Keratinocyte (primary cell): ENCODE results near the gene SMAD6. TPM values are rescaled to one million over a fixed set of nuclear protein-coding genes. Genes with fewer than 3 reads are reported as not detected.

ENCODE experiments used
- DNase-seq: peaks from one replicate; pipeline ENCODE4 v3.0.0-alpha.2; 2011; ENCODE audit warnings: low read depth, missing footprints, low spot score
- FAIRE-seq: peaks from 2 replicates; lab custom pipeline; 2011; peaks lifted over from hg19 to GRCh38; lab: Jason Lieb, UNC
- H2AFZ ChIP-seq: 2 replicates; pipeline ENCODE4 v1.6.0; 2012; ENCODE audit warnings: low read length, control low read depth, inconsistent platforms; ENCODE audit not compliant: control insufficient read depth
- H3K27ac ChIP-seq: 2 replicates; pipeline ENCODE4 v1.5.1; 2011; ENCODE audit warnings: low read length; ENCODE audit not compliant: control insufficient read depth, insufficient read depth
- H3K27me3 ChIP-seq: 3 replicates; pipeline ENCODE4 v1.6.0; 2011; ENCODE audit warnings: low read length; ENCODE audit not compliant: control insufficient read depth, insufficient read depth; ENCODE audit errors: extremely low read depth
- H3K36me3 ChIP-seq, 2 experiments: 2 replicates in 1 of 2; 3 replicates in 1 of 2; pipeline ENCODE4 v1.5.1; 2011; ENCODE audit warnings: low read length in 2 of 2, mild to moderate bottlenecking in 1 of 2; ENCODE audit not compliant: control insufficient read depth in 2 of 2, insufficient read depth in 2 of 2; ENCODE audit errors: extremely low read depth in 1 of 2
- H3K4me1 ChIP-seq: 3 replicates; pipeline ENCODE4 v1.5.1; 2011; ENCODE audit warnings: low read length; ENCODE audit not compliant: control insufficient read depth, insufficient read depth; ENCODE audit errors: extremely low read depth
- H3K4me2 ChIP-seq: 3 replicates; pipeline ENCODE4 v1.6.0; 2011; ENCODE audit warnings: low read depth, low read length; ENCODE audit not compliant: control insufficient read depth, insufficient read depth; ENCODE audit errors: extremely low read depth
- H3K4me3 ChIP-seq, 3 experiments: fragments of 200-600 bp in 1 of 3; sonication (generic) in 1 of 3; 2 replicates in 2 of 3; 3 replicates in 1 of 3; pipeline ENCODE4 v1.5.1; 2011 to 2016; ENCODE audit warnings: low read length in 3 of 3, mild to moderate bottlenecking in 3 of 3, control low read depth in 2 of 3, inconsistent platforms in 1 of 3, low read depth in 1 of 3, mixed read lengths in 1 of 3, mixed run types in 1 of 3, moderate library complexity in 1 of 3; ENCODE audit not compliant: control insufficient read depth in 2 of 3, insufficient read depth in 2 of 3; ENCODE audit errors: extremely low read depth in 1 of 3
- H3K79me2 ChIP-seq: 2 replicates; pipeline ENCODE4 v1.6.0; 2012; ENCODE audit warnings: low read length; ENCODE audit not compliant: control insufficient read depth, insufficient read depth
- H3K9ac ChIP-seq: 3 replicates; pipeline ENCODE4 v1.6.0; 2011; ENCODE audit warnings: low read length; ENCODE audit not compliant: control insufficient read depth, insufficient read depth; ENCODE audit errors: extremely low read depth
- H3K9me1 ChIP-seq: 3 replicates; pipeline ENCODE4 v1.6.0; 2011; ENCODE audit warnings: low read length; ENCODE audit not compliant: control insufficient read depth, insufficient read depth; ENCODE audit errors: extremely low read depth
- H3K9me3 ChIP-seq: 2 replicates; pipeline ENCODE4 v1.5.1; 2012; ENCODE audit warnings: low read depth, low read length; ENCODE audit not compliant: control insufficient read depth
- H4K20me1 ChIP-seq: 3 replicates; pipeline ENCODE4 v1.6.0; 2011; ENCODE audit warnings: low read length; ENCODE audit not compliant: control insufficient read depth, insufficient read depth; ENCODE audit errors: extremely low read depth
- EZH2 ChIP-seq: IDR thresholded peaks from one replicate; pipeline ENCODE4 v1.6.1; 2012; ENCODE audit warnings: inconsistent platforms, mild to moderate bottlenecking, low read length, moderate library complexity
- dilution Hi-C: fragments of 300-500 bp; cut with MboI; formaldehyde crosslinking; loops from one replicate; pipeline ENCODE4 v1.7.0; 2020; ENCODE audit warnings: low sequenced_read_pairs; ENCODE audit not compliant: extremely low pct_ligation_motif_present
- polyA plus RNA-seq, 5 experiments: library from polyadenylated mRNA; depleted of rRNA in 3 of 5; stranded (reverse) in 3 of 5; stranded (forward) in 1 of 5; unstranded in 1 of 5; fragments of >200 nt; gene quantifications; 1 replicate in 1 of 5; 2 replicates in 3 of 5; 3 replicates in 1 of 5; pipeline versions ENCODE4 v1.2.1 to v1.2.3, GENCODE V29; 2011 to 2012; ENCODE audit warnings: missing spikeins in 2 of 5, low read depth in 1 of 5, low replicate concordance in 1 of 5
- TF ChIP-seq, protein P1 (sequence below), 3 experiments: IDR thresholded peaks in 1 of 3; conservative IDR thresholded peaks in 1 of 3; optimal IDR thresholded peaks in 1 of 3; 2 replicates in 2 of 3; 3 replicates in 1 of 3; pipeline versions ENCODE3 to v1.5.1; 2011; ENCODE audit warnings: low read length in 3 of 3, mild to moderate bottlenecking in 3 of 3, moderate library complexity in 2 of 3, control low read depth in 1 of 3, inconsistent platforms in 1 of 3; ENCODE audit not compliant: insufficient read depth in 2 of 3; ENCODE audit errors: extremely low read depth in 1 of 3

SMAD6 gene
- polyA plus RNA-seq, 1 donor (not counting 4 experiments of a cell fraction or from before 2014, with no cell fraction given) = 0.03 TPM

DNA sequence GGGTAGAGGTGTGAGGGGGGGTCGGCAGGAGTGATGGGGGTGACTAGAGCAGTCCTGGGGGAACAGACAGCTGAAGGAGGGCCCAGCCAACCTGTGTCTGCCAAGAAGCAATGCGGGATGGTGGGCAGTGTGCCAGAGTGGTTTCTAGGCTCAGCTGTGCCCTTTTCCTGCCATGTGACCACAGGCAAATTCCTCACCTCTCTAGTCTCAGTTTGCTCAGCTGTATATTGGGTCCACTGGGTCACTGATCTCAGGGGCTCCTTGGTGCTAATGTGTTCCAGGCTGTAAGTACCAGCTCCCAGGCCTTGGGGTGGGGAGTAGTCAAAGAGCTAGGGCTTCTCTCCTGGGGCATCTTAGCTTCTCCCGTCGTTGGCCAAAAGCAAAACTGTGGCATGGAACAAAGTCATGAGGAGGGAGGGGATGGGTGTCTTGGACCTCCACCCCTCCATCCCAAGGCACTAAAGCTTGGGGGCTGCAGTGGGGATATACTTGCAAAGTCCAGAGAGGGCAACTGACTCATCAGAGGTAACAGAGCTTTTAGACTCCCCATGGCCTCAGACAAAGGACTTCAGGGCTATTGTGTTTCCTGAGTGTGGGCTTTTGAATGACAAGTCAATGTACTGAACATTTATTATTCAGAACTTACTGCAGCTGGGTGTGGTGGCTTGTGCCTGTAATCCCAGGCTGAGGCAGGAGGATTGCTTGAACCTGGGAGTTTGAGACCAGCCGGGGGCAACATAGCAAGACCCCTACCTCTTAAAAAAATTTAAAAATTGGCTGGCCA is 20.9 kb downstream of the SMAD6 start:
- Histone ChIP-seq H3K9me3 (no peaks in the 10 kb centered on the region), H3K27me3 (peaks cover 23% of the 10 kb centered on the region)
- TF ChIP-seq EZH2 = no peak
- TF ChIP-seq, protein P1, sequence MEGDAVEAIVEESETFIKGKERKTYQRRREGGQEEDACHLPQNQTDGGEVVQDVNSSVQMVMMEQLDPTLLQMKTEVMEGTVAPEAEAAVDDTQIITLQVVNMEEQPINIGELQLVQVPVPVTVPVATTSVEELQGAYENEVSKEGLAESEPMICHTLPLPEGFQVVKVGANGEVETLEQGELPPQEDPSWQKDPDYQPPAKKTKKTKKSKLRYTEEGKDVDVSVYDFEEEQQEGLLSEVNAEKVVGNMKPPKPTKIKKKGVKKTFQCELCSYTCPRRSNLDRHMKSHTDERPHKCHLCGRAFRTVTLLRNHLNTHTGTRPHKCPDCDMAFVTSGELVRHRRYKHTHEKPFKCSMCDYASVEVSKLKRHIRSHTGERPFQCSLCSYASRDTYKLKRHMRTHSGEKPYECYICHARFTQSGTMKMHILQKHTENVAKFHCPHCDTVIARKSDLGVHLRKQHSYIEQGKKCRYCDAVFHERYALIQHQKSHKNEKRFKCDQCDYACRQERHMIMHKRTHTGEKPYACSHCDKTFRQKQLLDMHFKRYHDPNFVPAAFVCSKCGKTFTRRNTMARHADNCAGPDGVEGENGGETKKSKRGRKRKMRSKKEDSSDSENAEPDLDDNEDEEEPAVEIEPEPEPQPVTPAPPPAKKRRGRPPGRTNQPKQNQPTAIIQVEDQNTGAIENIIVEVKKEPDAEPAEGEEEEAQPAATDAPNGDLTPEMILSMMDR (optimal IDR thresholded peaks at IDR 0.05 in 1 of 3, IDR thresholded peaks at IDR 0.05 in 1 of 3, conservative IDR thresholded peaks at IDR 0.05 in 1 of 3; ENCODE audit: extremely low read depth in 1 of 3, insufficient read depth in 2 of 3, low read length in 3 of 3) = no peak

DNA sequence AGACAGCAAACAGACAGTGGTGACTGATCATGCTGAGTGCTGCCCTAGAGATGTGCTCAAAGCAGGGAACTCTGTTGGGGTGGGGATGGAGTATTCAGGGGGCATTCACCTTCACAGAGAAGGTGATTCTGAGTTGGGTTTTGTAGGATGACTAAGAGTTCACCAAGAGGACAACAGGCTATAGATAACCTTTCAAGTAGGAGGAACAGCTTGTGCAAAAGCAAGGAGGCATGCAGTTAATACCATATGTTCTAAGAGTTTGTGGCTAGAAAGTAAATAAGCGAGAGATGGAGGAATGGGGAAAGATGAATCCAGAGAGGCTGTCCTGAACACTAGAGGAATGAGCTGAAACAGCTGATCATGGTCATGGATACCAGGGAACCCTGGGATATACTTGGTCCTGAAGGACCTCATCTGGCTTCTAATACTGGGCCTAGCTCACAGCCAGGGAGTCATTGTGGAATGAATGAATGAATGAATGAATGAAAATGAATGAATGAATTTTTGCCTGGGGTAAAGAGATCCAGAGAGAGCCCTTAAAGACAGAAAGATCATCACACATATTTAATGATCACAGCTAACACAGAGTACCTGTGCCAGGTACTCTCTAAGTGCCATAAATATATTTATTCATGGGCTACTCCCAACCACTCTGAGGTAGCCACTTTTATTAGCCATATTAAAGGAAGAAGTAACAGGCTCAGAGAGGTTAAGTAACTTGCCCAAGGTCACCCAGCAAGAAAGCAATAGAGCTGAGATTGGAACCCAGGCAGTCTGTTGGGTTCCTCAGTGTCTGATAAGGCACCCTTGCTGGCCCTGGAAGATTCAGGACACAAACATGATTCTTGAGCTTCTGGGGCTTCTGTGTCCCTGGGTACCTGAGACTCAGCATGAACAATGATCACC is 22.0 kb downstream of the SMAD6 start:
- Histone ChIP-seq H3K9ac (no peak overlapping the region), H3K27ac (no peak overlapping the region), H3K4me1 (no peaks in the 10 kb centered on the region), H4K20me1 (no peaks in the 10 kb centered on the region), H3K4me2 (no peak overlapping the region), H3K27me3 (peaks cover 23% of the 10 kb centered on the region), H2AFZ (no peak overlapping the region), H3K9me1 (no peaks in the 10 kb centered on the region), H3K79me2 (no peaks in the 10 kb centered on the region), H3K36me3 (no peaks in the 10 kb centered on the region), H3K9me3 (no peaks in the 10 kb centered on the region), H3K4me3 (no peak overlapping the region)
- no peak for DNase-seq
- FAIRE-seq = no peak
- dilution Hi-C loops = no loop called here
- TF ChIP-seq, protein P1 (optimal IDR thresholded peaks at IDR 0.05 in 1 of 3, IDR thresholded peaks at IDR 0.05 in 1 of 3, conservative IDR thresholded peaks at IDR 0.05 in 1 of 3; ENCODE audit: extremely low read depth in 1 of 3, insufficient read depth in 2 of 3, low read length in 3 of 3) = no peak
- no peak for TF ChIP-seq EZH2

More for the DNA sequence above, 20.9 kb downstream of the SMAD6 start:
- DNase-seq (no peak), FAIRE-seq (no peak)
- Histone ChIP-seq H3K79me2 (no peaks in the 10 kb centered on the region), H3K4me2 (no peak overlapping the region), H3K4me1 (no peaks in the 10 kb centered on the region), H4K20me1 (no peaks in the 10 kb centered on the region), H3K36me3 (no peaks in the 10 kb centered on the region), H3K4me3 (no peak overlapping the region), H3K9me1 (no peaks in the 10 kb centered on the region), H3K9ac (no peak overlapping the region), H2AFZ (no peak overlapping the region), H3K27ac (no peak overlapping the region)
- dilution Hi-C loops = no loop called here
